Ecto neural progenitor cell (in vitro differentiated cells): ENCODE measurements around the gene CFAP43.

ENCODE experiments used
- DNase-seq: peaks from one replicate; pipeline ENCODE4 v3.0.0-alpha.2; 2018; ENCODE audit warnings: low spot score

The CFAP43 gene

GRCh38 chr10:104142081-104142480 is 90.1 kb downstream of the CFAP43 start:
- no peak for DNase-seq

DNA sequence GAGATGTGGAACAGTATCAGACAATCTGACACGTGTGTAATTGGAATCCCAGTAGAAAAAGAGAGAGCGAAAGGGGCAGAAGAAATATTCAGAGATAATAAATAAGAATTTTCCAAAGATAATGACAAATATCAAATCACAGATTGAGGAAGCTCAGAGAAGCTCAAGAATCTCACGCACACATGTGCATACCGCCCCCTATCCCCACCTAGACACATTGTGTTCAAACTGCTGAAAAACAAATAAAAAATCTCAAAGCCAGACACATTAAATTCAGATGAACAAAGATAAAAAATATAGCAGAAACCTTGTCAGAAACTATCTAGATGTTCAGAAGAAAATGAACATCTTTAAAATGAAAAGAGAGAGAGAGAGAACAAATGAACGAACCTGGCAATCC is 92.9 kb downstream of the CFAP43 start:
- no peak for DNase-seq

DNA sequence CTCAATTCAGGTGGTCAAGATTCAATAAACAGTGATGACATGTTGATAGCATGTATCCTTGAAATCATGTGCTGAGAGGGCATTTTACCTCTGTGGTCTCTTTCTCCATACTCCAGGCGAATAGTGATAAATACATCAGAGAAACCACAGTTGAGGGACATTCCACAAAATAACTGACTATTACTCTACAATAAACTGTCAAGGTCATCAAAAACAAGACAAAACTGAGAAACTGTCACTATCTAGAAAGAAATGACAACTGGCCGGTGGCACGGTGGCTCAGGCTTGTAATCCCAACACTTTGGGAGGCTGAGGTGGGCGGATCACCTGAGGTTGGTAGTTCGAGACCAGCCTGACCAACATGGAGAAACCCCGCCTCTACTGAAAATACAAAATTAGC is 94.0 kb downstream of the CFAP43 start:
- no peak for DNase-seq

GRCh38 chr10:104130041-104130440 is 102.1 kb downstream of the CFAP43 start:
- DNase-seq: no peak

GRCh38 chr10:104128214-104128613 is 104.0 kb downstream of the CFAP43 start:
- DNase-seq: no peak

DNA sequence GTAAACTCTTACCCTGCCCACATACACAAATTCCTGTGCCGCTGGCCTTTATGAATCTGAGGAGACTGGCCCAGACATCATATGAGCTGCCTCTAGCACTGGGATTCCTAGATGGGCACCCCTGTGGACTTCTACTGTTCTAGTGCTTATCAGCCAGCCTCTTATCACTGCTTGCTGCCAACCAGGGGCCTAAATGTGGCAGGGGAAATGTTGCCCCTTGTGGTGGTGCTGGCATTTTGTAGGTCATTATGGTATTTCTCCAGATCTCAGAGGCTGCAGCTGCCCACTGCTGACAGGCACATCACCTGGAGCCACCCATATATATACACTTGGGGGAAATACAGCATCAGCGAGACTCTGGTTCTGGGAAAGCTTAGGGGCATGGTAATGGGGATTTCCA is 104.8 kb downstream of the CFAP43 start:
- peak; percentile 49 for DNase-seq

- DNase-seq: no peak
Observed at GRCh38 chr10:104123397-104123796, 108.8 kb downstream of the CFAP43 start.

- no peak for DNase-seq
Observed at GRCh38 chr10:104122225-104123107, 109.7 kb downstream of the CFAP43 start.

DNA sequence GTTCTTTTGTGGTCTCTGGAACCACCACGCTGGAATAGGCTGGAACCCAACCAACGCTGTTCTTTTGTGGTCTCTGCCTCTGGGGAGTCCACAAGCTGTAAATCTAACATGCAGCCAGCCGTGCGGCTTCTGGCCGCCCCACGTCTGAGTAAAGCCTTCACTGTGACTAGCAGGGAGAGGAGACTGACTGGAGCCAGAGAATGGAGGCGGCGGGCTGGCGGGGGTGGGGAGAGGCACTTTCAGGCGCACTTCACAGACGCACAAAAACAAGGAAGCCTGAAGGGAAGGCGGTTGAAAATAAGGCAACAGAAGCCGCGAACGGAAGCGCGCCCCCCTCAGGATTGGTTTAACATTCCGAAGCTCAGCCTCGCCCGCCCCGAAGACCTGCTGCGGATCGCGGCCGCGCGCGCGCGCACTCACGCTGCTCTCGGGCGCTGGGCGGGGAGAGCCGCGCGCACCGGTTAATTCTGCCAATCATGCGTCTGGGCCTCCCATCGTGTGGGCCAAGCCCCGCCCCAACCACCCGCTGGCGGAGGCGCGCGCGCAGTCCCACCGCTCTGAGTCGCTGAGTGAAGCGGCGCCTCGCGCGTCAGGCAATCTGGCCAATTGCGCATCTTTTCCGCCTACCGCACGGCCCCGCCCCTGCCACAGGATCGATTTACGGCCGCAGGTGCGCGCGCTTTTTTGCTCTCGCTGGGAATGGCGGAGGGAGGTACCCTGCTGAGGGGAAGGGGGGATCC is 110.5 kb downstream of the CFAP43 start, which contains the start of gene SFR1:
TSS of gene SFR1 (plus strand) at position 687 of the 740 bp plus-strand sequence. CDS start at position 700, 13 bp downstream.
- DNase-seq: peak; percentile 100

GRCh38 chr10:104120903-104121484 is 111.2 kb downstream of the CFAP43 start:
- DNase-seq: peak; percentile 86

DNA sequence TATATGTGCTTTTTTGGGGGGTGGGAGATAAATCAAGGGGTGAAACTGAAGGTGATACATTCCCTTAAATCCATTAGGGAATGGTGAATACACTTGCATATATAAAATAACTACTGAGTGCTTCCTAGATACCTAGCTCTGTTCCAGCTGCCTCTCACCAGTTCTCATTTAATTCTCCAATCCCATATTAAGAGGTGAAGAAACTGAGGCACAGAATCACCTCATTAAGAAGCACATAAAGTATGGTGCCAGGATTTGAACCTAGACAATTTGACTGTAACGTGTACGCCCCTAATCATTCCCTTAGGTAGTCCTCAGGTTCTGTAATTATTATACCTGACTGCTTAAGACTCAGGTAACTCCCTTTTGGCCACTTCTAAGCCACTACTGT is 111.7 kb downstream of the CFAP43 start:
- DNase-seq: no peak

DNA sequence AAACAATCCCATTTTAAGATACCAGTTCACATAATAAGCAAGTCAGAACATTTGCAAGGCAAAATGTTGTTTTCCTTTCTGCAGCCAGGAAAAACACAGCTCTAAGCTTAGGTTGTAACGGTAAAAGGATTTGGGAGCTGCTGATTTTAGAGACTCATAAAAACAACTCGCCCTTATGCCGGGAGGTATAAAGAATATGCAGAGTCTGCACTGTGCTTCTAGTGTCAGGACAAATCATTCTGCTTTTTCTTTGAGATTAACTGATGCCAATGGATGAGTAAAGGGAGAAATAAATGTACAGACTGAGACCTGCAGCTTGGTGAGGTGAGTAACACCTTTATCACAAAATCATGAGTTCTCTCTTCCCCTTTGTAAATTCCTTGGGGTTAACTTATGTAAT is 112.2 kb downstream of the CFAP43 start:
- no peak for DNase-seq

DNA sequence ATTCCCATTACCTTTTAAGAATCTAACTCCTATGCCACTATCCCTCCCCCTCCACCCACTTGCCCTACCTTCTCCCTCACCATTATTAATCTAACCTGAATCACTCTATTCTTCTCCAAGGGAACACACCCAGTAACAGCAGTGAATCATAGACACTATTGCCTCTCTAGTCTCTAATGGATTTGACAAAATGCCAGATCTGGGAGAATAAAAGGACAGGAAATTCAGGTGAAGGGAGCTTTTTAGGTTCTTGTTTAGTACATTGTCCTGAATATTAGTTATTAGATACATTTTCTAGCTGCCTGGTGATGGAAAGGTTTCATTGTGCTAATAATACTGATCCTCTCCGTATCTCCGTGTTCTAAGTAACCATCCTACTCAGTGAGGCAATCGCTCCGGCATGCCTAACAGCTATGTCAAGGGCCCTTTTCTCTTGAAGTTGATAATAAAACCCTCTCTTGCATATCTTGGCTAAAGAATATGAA is 114.3 kb downstream of the CFAP43 start:
- no peak for DNase-seq

DNA sequence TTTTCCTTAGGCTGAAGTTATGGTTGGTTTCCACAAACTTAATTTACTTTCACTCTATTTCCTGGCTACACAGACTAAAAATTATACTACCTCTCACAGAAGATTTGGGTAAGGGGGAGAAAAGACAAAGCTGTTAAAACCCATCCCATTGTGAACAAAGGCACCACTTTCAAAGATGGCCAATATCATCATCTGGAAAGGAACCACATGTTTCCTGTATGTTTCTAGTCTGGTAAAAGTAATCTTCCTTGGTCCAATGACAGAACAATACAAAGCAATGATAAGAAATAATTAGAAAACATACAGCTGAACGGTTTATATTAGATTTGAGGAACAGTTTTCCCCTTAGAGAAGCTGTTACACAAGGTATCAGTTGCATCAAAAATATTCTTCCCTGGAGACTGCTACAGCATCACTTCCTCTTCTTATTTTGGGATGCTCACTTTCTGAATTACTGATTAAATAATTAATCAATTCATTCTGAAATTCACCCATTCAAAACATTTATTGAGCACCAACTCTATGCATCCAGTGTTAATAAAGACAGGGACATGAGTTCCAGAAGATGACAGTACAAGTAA is 118.7 kb downstream of the CFAP43 start:
- no peak for DNase-seq

DNA sequence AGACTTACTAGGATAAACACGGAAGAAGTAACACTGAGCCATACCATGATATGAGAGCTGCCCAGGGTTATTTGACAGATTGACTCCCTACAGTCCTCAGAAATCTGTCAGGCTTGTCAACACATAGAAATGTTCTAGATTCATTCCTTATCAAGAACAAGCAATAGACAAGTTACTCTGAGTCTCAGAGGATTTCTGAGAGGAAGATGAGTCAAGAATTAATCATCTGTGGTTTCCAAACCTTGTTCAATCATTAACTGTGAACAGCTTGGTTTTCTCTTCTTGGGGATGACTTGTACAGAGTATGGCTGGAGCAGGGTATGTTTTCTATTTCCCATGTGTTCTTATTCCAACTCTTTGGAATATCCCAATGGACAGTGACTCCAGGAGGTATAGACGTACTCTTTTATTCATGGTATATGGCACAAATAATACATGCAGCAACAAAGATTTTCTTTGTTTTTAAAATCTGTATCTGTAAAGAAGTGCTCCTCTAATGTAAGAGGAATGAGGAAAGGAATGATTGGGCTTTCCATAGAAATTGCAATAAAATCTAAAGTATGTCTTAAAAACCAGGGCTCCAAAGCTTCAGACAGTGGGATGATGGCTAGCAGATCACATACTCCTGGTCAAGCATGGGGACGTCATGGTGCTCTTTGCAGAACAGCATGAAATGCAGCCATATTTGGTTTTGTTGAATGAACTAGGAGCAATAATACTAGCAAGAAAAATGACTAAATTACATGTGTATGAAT is 122.1 kb downstream of the CFAP43 start:
- DNase-seq: no peak

- DNase-seq: no peak
Observed at GRCh38 chr10:104104926-104105325, 127.2 kb downstream of the CFAP43 start.

- DNase-seq: no peak
Observed at GRCh38 chr10:104104418-104104817, 127.7 kb downstream of the CFAP43 start.

- no peak for DNase-seq
Observed at GRCh38 chr10:104103956-104104355, 128.2 kb downstream of the CFAP43 start.

DNA sequence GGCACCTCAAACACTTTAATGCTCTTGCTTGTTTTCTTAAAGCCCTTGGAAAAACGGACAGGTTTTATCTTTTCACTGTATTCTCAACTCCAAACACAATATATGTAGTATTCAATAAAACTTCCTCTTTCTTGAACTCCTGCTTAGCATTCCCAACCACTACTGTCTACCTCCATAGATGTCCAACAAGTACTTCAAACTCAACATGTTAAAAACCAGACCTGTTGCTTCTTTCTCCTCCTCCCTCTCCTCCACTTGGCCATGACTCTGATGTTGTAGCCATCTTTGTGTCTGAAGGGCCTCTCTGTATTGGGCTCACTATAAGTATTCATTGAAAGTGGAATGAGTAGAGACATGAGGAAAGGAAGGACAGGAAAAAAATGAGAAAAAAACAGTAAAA is 130.3 kb downstream of the CFAP43 start:
- no peak for DNase-seq

- no peak for DNase-seq
Observed at GRCh38 chr10:104100795-104101194, 131.4 kb downstream of the CFAP43 start.

DNA sequence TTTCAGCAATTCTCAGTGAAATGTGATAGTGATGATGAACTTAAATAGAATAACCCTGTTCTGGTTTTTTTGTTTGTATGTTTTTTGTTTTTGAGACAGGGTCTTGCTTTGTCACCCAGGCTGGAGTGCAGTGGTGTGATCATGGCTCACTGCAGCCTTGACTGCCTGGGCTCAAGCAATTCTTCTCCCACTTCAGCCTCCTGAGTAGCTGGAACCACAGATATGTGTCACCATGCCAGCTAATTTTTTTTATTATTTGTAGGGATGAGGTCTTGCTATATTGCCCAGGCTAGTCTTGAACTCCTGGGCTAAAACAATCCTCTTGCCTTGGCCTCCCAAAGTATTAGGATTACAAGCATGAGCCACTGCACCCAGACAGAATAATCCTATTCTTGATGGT is 132.2 kb downstream of the CFAP43 start:
- no peak for DNase-seq

DNA sequence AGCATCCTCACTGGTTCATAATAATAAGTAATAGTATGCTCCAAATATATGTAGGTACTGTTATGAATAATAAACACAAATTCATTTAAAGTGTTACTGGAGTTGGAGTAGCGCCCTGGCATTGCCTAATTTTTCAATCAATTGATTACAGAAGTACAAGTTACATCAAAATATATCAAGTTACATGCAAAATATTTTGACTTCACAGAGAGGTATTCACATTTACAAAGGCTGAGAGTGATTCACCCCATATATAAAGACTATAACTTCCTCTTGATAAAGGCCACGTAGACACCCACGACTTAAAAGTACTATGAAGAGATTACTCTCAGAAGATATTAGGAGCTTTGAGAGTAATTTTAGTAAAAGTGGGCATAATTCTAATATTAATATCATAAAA is 132.9 kb downstream of the CFAP43 start:
- no peak for DNase-seq
